ENCODE results near the gene DMTF1.

DNA sequence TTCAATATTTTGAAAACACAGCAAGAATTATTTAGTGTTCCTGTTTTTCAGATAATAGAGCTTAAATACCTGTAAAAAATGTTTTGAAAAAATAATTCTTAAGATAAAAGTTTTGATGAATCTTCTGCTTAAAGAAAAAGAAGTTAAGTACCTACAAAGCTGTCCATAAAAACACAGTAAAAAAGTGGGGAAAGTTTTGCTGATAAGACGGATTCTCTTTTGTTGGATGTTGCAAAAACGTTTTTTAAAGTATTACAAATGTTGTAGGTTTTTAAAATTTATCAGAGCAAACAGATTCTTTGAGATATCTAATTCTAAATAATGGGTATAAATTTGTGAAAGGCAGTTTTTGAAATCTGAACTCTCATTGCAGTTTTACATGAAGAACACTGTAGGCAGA, 12.2 kb downstream of the DMTF1 start:
- TF ChIP-seq, protein P1, sequence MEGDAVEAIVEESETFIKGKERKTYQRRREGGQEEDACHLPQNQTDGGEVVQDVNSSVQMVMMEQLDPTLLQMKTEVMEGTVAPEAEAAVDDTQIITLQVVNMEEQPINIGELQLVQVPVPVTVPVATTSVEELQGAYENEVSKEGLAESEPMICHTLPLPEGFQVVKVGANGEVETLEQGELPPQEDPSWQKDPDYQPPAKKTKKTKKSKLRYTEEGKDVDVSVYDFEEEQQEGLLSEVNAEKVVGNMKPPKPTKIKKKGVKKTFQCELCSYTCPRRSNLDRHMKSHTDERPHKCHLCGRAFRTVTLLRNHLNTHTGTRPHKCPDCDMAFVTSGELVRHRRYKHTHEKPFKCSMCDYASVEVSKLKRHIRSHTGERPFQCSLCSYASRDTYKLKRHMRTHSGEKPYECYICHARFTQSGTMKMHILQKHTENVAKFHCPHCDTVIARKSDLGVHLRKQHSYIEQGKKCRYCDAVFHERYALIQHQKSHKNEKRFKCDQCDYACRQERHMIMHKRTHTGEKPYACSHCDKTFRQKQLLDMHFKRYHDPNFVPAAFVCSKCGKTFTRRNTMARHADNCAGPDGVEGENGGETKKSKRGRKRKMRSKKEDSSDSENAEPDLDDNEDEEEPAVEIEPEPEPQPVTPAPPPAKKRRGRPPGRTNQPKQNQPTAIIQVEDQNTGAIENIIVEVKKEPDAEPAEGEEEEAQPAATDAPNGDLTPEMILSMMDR (conservative IDR thresholded peaks at IDR 0.05; ENCODE audit: low read length) = no peak
- no peak for TF ChIP-seq EZH2phosphoT487 (IDR thresholded peaks at IDR 0.05; ENCODE audit: borderline replicate concordance)

Measured in Loucy (cell line).